SK-MEL-5 (cell line): ENCODE results near the gene PANX2. TPM values are rescaled to one million over a fixed set of nuclear protein-coding genes. Genes with fewer than 3 reads are reported as not detected.
"Not testable (repeated sequence)": the region's sequence is repeated elsewhere in the genome, so short reads cannot be mapped to it uniquely, and the experiment has no call there.

Source experiments
- DNase-seq: peaks from one replicate; pipeline ENCODE4 v3.0.0-alpha.2; 2016; ENCODE audit warnings: low read depth, low spot score
- in situ Hi-C: cut with HindIII; loops from 2 replicates; pipeline ENCODE4 v1.10.0; 2016; ENCODE audit warnings: low sequenced_read_pairs, high pct_unique_total_duplicates, low pct_unique_long_range_greater_than_20kb
- total RNA-seq: library from RNA; depleted of rRNA; stranded (reverse); fragments of >200 nt; shearing (Covaris generic); gene quantifications from 2 replicates; pipeline ENCODE4 v1.2.3, GENCODE V29; 2014

PANX2 gene
- total RNA-seq, 1 experiment from 2014 or later: 0.98 TPM

GRCh38 chr22:50165436-50166123 is 5.0 kb upstream of the PANX2 start:
- in situ Hi-C loops: no loop called here
- no peak for DNase-seq

GRCh38 chr22:50167689-50168489 is 2.6 kb upstream of the PANX2 start:
- in situ Hi-C loops: no loop called here
- DNase-seq: no peak

- in situ Hi-C loops, DNase-seq: not testable (repeated sequence)
Observed at GRCh38 chr22:50168490-50169180, 1.9 kb upstream of the PANX2 start.

GRCh38 chr22:50169181-50169759 is 1.3 kb upstream of the PANX2 start:
- in situ Hi-C loops: no loop called here

GRCh38 chr22:50169774-50170341 is 673 bp upstream of the PANX2 start:
- DNase-seq: peak; percentile 29

More at GRCh38 chr22:50169181-50169759, 1.3 kb upstream of the PANX2 start:
- DNase-seq: no peak

GRCh38 chr22:50171319-50171964 is 911 bp downstream of the PANX2 start:
- DNase-seq: no peak
- in situ Hi-C loops: no loop called here

More at GRCh38 chr22:50169774-50170341, 673 bp upstream of the PANX2 start:
- in situ Hi-C loops: no loop called here

GRCh38 chr22:50171965-50172421 is 1.5 kb downstream of the PANX2 start:
- DNase-seq: no peak
- in situ Hi-C loops: no loop called here

- in situ Hi-C loops: no loop called here
- no peak for DNase-seq
Observed at GRCh38 chr22:50173311-50173982, 2.9 kb downstream of the PANX2 start.

GRCh38 chr22:50173983-50174355 is 3.4 kb downstream of the PANX2 start:
- in situ Hi-C loops: no loop called here
- no peak for DNase-seq

GRCh38 chr22:50174382-50175190 is 4.1 kb downstream of the PANX2 start:
- in situ Hi-C loops: no loop called here
- no peak for DNase-seq

GRCh38 chr22:50175191-50175461 is 4.6 kb downstream of the PANX2 start:
- in situ Hi-C loops: no loop called here
- no peak for DNase-seq

GRCh38 chr22:50175921-50176849 is 5.7 kb downstream of the PANX2 start:
- in situ Hi-C loops: no loop called here
- no peak for DNase-seq

GRCh38 chr22:50176850-50177536 is 6.5 kb downstream of the PANX2 start:
- DNase-seq: no peak
- in situ Hi-C loops: no loop called here

GRCh38 chr22:50177537-50178470 is 7.3 kb downstream of the PANX2 start:
- in situ Hi-C loops: no loop called here
- no peak for DNase-seq
